GM12878 (cell line): ENCODE measurements around the gene ABHD17C. TPM values are rescaled to one million over a fixed set of nuclear protein-coding genes. Genes with fewer than 3 reads are reported as not detected.

Source experiments
- ATAC-seq: fragments of 200-7000 bp; cut with Tn5 transposase; 3 replicates; pipeline ENCODE4 v1.9.1; 2020; ENCODE audit warnings: mild to moderate bottlenecking, moderate library complexity
- BruUV-seq: library from RNA; stranded (reverse); fragments of 400-500 nt; replicated peaks from 2 replicates; lab custom pipeline; 2021; lab: Mats Ljungman, UMichigan
- CTCF ChIA-PET: fragments of 300-600 bp; sonication (Branson Sonifier 250); formaldehyde crosslinking; extraction: SDS; loops from one replicate; lab custom pipeline; 2021; ENCODE audit warnings: inconsistent platforms; lab: Yijun Ruan, JAX
- POLR2A ChIA-PET: fragments of 350-600 bp; formaldehyde crosslinking; extraction: SDS; loops from one replicate; lab custom pipeline; 2021; ENCODE audit warnings: inconsistent platforms; lab: Charles Lee
- RAD21 ChIA-PET: fragments of 300-600 bp; sonication (Branson Sonifier 250); formaldehyde crosslinking; loops from one replicate; lab custom pipeline; 2023; ENCODE audit warnings: antibody characterized with exemption; ENCODE audit not compliant: unreplicated experiment; lab: Charles Lee
- SMC1A ChIA-PET: fragments of 300-600 bp; sonication (Branson Sonifier 250); formaldehyde crosslinking; loops from one replicate; lab custom pipeline; 2023; ENCODE audit not compliant: unreplicated experiment, uncharacterized antibody; lab: Charles Lee
- DNase-seq: peaks from one replicate; pipeline ENCODE4 v3.0.0-alpha.2; 2011; ENCODE audit warnings: low read depth, low spot score
- FAIRE-seq: peaks from 3 replicates; lab custom pipeline; 2011; peaks lifted over from hg19 to GRCh38; lab: Jason Lieb, UNC
- H2AFZ ChIP-seq: 2 replicates; pipeline ENCODE4 v1.6.0; 2011; ENCODE audit warnings: low read depth, low read length, control low read depth; ENCODE audit not compliant: control insufficient read depth
- H3K27ac ChIP-seq: 2 replicates; pipeline ENCODE4 v1.5.1; 2011; ENCODE audit warnings: control low read depth; ENCODE audit not compliant: control insufficient read depth, insufficient read depth
- H3K27me3 ChIP-seq, 2 experiments: replicated peaks in 1 of 2; 2 replicates each; pipeline versions ENCODE4 v1.6.0 to v1.6.1; 2011; ENCODE audit warnings: low read length in 1 of 2; ENCODE audit not compliant: control insufficient read depth in 2 of 2, insufficient read depth in 2 of 2
- H3K36me3 ChIP-seq, 2 experiments: 2 replicates each; pipeline ENCODE4 v1.5.1; 2011; ENCODE audit warnings: low read length in 1 of 2; ENCODE audit not compliant: control insufficient read depth in 2 of 2, insufficient read depth in 2 of 2
- H3K4me1 ChIP-seq: 2 replicates; pipeline ENCODE4 v1.6.1; 2011; ENCODE audit warnings: mild to moderate bottlenecking, low read length, moderate library complexity, mixed read lengths; ENCODE audit not compliant: control insufficient read depth, insufficient read depth
- H3K4me2 ChIP-seq: 2 replicates; pipeline ENCODE4 v1.6.0; 2011; ENCODE audit warnings: control low read depth; ENCODE audit not compliant: control insufficient read depth, insufficient read depth
- H3K4me3 ChIP-seq: fragments of 200-600 bp; sonication (generic); 2 replicates; pipeline ENCODE4 v1.5.1; 2016
- H3K79me2 ChIP-seq: 2 replicates; pipeline ENCODE4 v1.6.0; 2011; ENCODE audit warnings: low read length; ENCODE audit not compliant: control insufficient read depth, insufficient read depth
- H3K9ac ChIP-seq: 2 replicates; pipeline ENCODE4 v1.8.0; 2011; ENCODE audit warnings: low read length, control low read depth, mixed read lengths; ENCODE audit not compliant: control insufficient read depth, insufficient read depth
- H3K9me3 ChIP-seq: replicated peaks from 3 replicates; pipeline ENCODE4 v1.5.1; 2011; ENCODE audit warnings: mild to moderate bottlenecking, low read length; ENCODE audit not compliant: control insufficient read depth, insufficient read depth
- H4K20me1 ChIP-seq: 2 replicates; pipeline ENCODE4 v1.6.0; 2011; ENCODE audit not compliant: control insufficient read depth, insufficient read depth
- IKZF1 ChIP-seq: fragments of 450-650 bp; conservative IDR thresholded peaks from 2 replicates; pipeline ENCODE4 v1.6.1; 2017; ENCODE audit warnings: antibody characterized with exemption, mild to moderate bottlenecking
- RB1 ChIP-seq: fragments of 450-650 bp; formaldehyde crosslinking; IDR thresholded peaks from 2 replicates; pipeline ENCODE4 v1.6.1; 2017; ENCODE audit warnings: mild to moderate bottlenecking, borderline replicate concordance
- SIX5 ChIP-seq: IDR thresholded peaks from 2 replicates; pipeline ENCODE4 v1.6.1; 2011; ENCODE audit warnings: mild to moderate bottlenecking, low read depth, low read length, moderate library complexity; ENCODE audit not compliant: severe bottlenecking
- STAT3 ChIP-seq: IDR thresholded peaks from 2 replicates; pipeline ENCODE4 v1.6.1; 2011; ENCODE audit warnings: low read depth, low read length, improper control_type of control experiment
- ZNF274 ChIP-seq: IDR thresholded peaks from one replicate; pipeline ENCODE4 v1.8.0; 2011; ENCODE audit not compliant: insufficient read length, insufficient read depth
- WGBS: methylation state at CpG from one replicate; pipeline ENCODE4 v1.1.6; 2016; ENCODE audit warnings: low lambda C conversion rate; ENCODE audit not compliant: insufficient replicate concordance, insufficient coverage; ENCODE audit errors: missing lambda C conversion rate; 5-methylcytosine and 5-hydroxymethylcytosine counted together
- in situ Hi-C: fragments of 300-500 bp; cut with MboI; formaldehyde crosslinking; loops from 9 replicates; pipeline ENCODE4 v1.14.3; 2018; ENCODE audit warnings: mixed read lengths
- intact Hi-C: fragments of 100-400 bp; cut with micrococcal nuclease; formaldehyde crosslinking; loops from one replicate; pipeline ENCODE4 v1.14.2; 2022; ENCODE audit not compliant: unreplicated experiment
- polyA plus RNA-seq, 11 experiments: library from polyadenylated mRNA; depleted of rRNA in 4 of 11; unstranded in 6 of 11; stranded (reverse) in 5 of 11; fragments of >200 nt; fragmentation: Nextera tagmentation in 4 of 11; fragmentation: Illumina TruSeq in 1 of 11; extraction: Ambion mirVana in 4 of 11; extraction: Trizol in 1 of 11; gene quantifications; 1 replicate in 1 of 11; 2 replicates in 10 of 11; pipeline versions ENCODE4 v1.2.1 to v1.2.3, GENCODE V29; 2011 to 2016; ENCODE audit warnings: inconsistent platforms in 2 of 11, missing spikeins in 2 of 11, low read depth in 1 of 11
- total RNA-seq, 4 experiments: library from RNA; depleted of rRNA in 3 of 4; stranded (reverse); fragments of >200 nt in 3 of 4; fragmentation: Illumina TruSeq in 1 of 4; extraction: Trizol in 1 of 4; gene quantifications; 2 replicates each; pipeline versions ENCODE4 v1.2.1 to v1.2.3, GENCODE V29; 2013 to 2021
- TF ChIP-seq, protein P1 (sequence below): IDR thresholded peaks from 2 replicates; pipeline ENCODE4 v1.6.1; 2011; ENCODE audit warnings: low read depth, mild to moderate bottlenecking, low read length, moderate library complexity, borderline replicate concordance; ENCODE audit errors: extremely low read depth
- TF ChIP-seq, protein P2 (sequence below): IDR thresholded peaks from 2 replicates; pipeline ENCODE4 v1.6.1; 2012; ENCODE audit warnings: low read depth, low read length, improper control_type of control experiment

Gene ABHD17C
- total and polyA plus RNA-seq, 10 of the 15 experiments (the other 5 are each of a cell fraction or from before 2014, with no cell fraction given) = 0.92 to 11.4 (median 5.5) TPM

GRCh38 chr15:80800067-80800466 lies 105.0 kb downstream of the ABHD17C start:
- Histone ChIP-seq H3K27me3 (peaks cover 0 to 2% of the 10 kb centered on the region in 2 experiments; a peak in 2 of 4 replicates), H3K36me3 (no peaks in the 10 kb centered on the region), H3K27ac (no peak overlapping the region), H3K4me2 (no peak overlapping the region), H3K9me3 (no peaks in the 10 kb centered on the region), H3K79me2 (no peaks in the 10 kb centered on the region), H3K4me1 (no peaks in the 10 kb centered on the region), H3K9ac (no peak overlapping the region), H2AFZ (no peak overlapping the region), H3K4me3 (no peak overlapping the region), H4K20me1 (no peaks in the 10 kb centered on the region)
- no TSS peak for BruUV-seq
- no peak for FAIRE-seq
- ChIA-PET POLR2A (no interaction called here), RAD21 (no interaction called here), SMC1A (interaction anchor here (0.9 kb wide), 1 partner anchor 18 kb away, joined by 3 read pairs; no protein-coding TSS in a partner anchor), CTCF (no interaction called here)
- intact Hi-C loops (no loop called here), in situ Hi-C loops (no loop called here)
- whole genome bisulfite sequencing = 39% methylated on average over 5 of the region's 5 CpGs
- no peak for DNase-seq
- TF ChIP-seq IKZF1 (no peak), RB1 (no peak), STAT3 (no peak), ZNF274 (no peak), SIX5 (no peak)
- TF ChIP-seq, protein P1, sequence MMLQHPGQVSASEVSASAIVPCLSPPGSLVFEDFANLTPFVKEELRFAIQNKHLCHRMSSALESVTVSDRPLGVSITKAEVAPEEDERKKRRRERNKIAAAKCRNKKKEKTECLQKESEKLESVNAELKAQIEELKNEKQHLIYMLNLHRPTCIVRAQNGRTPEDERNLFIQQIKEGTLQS = no peak
- TF ChIP-seq, protein P2, sequence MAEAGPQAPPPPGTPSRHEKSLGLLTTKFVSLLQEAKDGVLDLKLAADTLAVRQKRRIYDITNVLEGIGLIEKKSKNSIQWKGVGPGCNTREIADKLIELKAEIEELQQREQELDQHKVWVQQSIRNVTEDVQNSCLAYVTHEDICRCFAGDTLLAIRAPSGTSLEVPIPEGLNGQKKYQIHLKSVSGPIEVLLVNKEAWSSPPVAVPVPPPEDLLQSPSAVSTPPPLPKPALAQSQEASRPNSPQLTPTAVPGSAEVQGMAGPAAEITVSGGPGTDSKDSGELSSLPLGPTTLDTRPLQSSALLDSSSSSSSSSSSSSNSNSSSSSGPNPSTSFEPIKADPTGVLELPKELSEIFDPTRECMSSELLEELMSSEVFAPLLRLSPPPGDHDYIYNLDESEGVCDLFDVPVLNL = no peak
- no peak for ATAC-seq
